Progenitor cell of endocrine pancreas (in vitro differentiated cells): Measurements from ENCODE around the gene ELK3. TPM values are rescaled to one million over a fixed set of nuclear protein-coding genes. Genes with fewer than 3 reads are reported as not detected.

Experiments used
- DNase-seq: peaks from one replicate; pipeline ENCODE4 v3.0.0; 2021; ENCODE audit warnings: low spot score; ENCODE audit not compliant: unreplicated experiment
- H3K27ac Mint-ChIP-seq: 2 replicates; pipeline ENCODE4 v1.8.0; 2021; ENCODE audit warnings: mild to moderate bottlenecking, moderate library complexity, mixed read lengths
- H3K27me3 Mint-ChIP-seq: 2 replicates; pipeline ENCODE4 v1.8.0; 2021; ENCODE audit warnings: mixed read lengths
- H3K36me3 Mint-ChIP-seq: 2 replicates; pipeline ENCODE4 v1.8.0; 2022; ENCODE audit warnings: mixed read lengths; ENCODE audit not compliant: insufficient read depth
- H3K4me1 Mint-ChIP-seq: 2 replicates; pipeline ENCODE4 v1.8.0; 2021; ENCODE audit warnings: low read depth, mixed read lengths
- H3K4me3 Mint-ChIP-seq: 2 replicates; pipeline ENCODE4 v1.8.0; 2021; ENCODE audit warnings: low read depth, mild to moderate bottlenecking, moderate library complexity, mixed read lengths
- H3K9me3 Mint-ChIP-seq: 2 replicates; pipeline ENCODE4 v1.8.0; 2021; ENCODE audit warnings: low read depth, mixed read lengths
- CTCF ChIP-seq: fragments of 200-600 bp; sonication (generic); IDR thresholded peaks from one replicate; pipeline ENCODE4 v1.5.0; 2021; ENCODE audit warnings: antibody characterized with exemption, mild to moderate bottlenecking; ENCODE audit not compliant: unreplicated experiment
- total RNA-seq: library from RNA; stranded (reverse); gene quantifications from 2 replicates; pipeline ENCODE4 v1.2.1, GENCODE V29; 2021

Gene ELK3
- total RNA-seq, 1 donor from 2014 or later, result 5.4 TPM

GRCh38 chr12:96225994-96226399 is 31.8 kb downstream of the ELK3 start:
- Mint-ChIP-seq H3K4me1 (peaks cover 2% of the 10 kb centered on the region), H3K4me3 (no peak overlapping the region), H3K27me3 (no peaks in the 10 kb centered on the region), H3K36me3 (no peaks in the 10 kb centered on the region), H3K27ac (no peak overlapping the region), H3K9me3 (no peaks in the 10 kb centered on the region)
- no peak for TF ChIP-seq CTCF
- DNase-seq, result no peak

GRCh38 chr12:96226401-96226800 is 32.2 kb downstream of the ELK3 start:
- no peak for TF ChIP-seq CTCF
- H3K4me1 Mint-ChIP-seq, result peaks cover 2% of the 10 kb centered on the region
- no peaks in the 10 kb centered on the region for H3K36me3 Mint-ChIP-seq
- H3K27ac Mint-ChIP-seq, result no peak overlapping the region
- H3K9me3 Mint-ChIP-seq, result no peaks in the 10 kb centered on the region
- H3K27me3 Mint-ChIP-seq, result no peaks in the 10 kb centered on the region
- H3K4me3 Mint-ChIP-seq, result no peak overlapping the region
- no peak for DNase-seq

GRCh38 chr12:96226801-96227348 is 32.7 kb downstream of the ELK3 start:
- H3K27me3 Mint-ChIP-seq, result no peaks in the 10 kb centered on the region
- H3K36me3 Mint-ChIP-seq, result no peaks in the 10 kb centered on the region
- no peak for TF ChIP-seq CTCF
- no peak for DNase-seq
- H3K27ac Mint-ChIP-seq, result no peak overlapping the region
- H3K4me3 Mint-ChIP-seq, result no peak overlapping the region
- H3K9me3 Mint-ChIP-seq, result no peaks in the 10 kb centered on the region
- H3K4me1 Mint-ChIP-seq, result peaks cover 2% of the 10 kb centered on the region

GRCh38 chr12:96227365-96228106 is 33.4 kb downstream of the ELK3 start:
- no peak for DNase-seq
- TF ChIP-seq CTCF, result no peak
- Mint-ChIP-seq H3K27ac (no peak overlapping the region), H3K27me3 (no peaks in the 10 kb centered on the region), H3K4me3 (no peak overlapping the region), H3K36me3 (no peaks in the 10 kb centered on the region), H3K9me3 (no peaks in the 10 kb centered on the region), H3K4me1 (peaks cover 2% of the 10 kb centered on the region)

GRCh38 chr12:96228566-96229248 is 34.5 kb downstream of the ELK3 start:
- no peaks in the 10 kb centered on the region for H3K4me1 Mint-ChIP-seq
- no peaks in the 10 kb centered on the region for H3K9me3 Mint-ChIP-seq
- H3K36me3 Mint-ChIP-seq, result no peaks in the 10 kb centered on the region
- no peak for DNase-seq
- no peaks in the 10 kb centered on the region for H3K27me3 Mint-ChIP-seq
- no peak overlapping the region for H3K27ac Mint-ChIP-seq
- H3K4me3 Mint-ChIP-seq, result no peak overlapping the region
- TF ChIP-seq CTCF, result no peak
